ENCODE data around the gene CD99.

DNA sequence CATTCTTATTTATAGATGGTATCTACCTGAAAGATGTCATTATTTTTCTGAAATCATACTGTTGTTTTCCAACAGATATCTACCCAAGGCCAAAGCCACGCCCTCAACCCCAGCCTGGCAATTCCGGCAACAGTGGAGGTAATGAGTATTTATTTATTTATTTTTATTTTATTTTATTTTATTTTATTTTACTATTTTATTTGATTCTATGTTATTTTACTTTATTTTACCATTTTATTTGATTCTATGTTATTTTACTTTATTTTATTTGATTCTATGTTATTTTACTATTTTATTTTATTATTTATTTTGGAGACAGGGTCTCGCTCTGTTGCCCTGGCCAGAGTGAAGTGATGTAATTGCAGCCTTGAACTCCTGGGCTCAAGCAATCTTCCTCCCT is 98.5 kb downstream of the CD99 start:
- no peak for TF ChIP-seq CTCF (IDR thresholded peaks at IDR 0.05)
- TF ChIP-seq POLR2A (IDR thresholded peaks at IDR 0.05): no peak
- TF ChIP-seq POLR2AphosphoS5 (IDR thresholded peaks at IDR 0.05): no peak
